HG03159 (cell line): ENCODE results near the gene MMP14.

Experiments
- ATAC-seq: cut with Tn5 transposase; IDR thresholded peaks from one replicate; pipeline ENCODE4 v1.9.1; 2021; ENCODE audit warnings: mild to moderate bottlenecking, moderate library complexity; ENCODE audit not compliant: unreplicated experiment

MMP14 gene

DNA sequence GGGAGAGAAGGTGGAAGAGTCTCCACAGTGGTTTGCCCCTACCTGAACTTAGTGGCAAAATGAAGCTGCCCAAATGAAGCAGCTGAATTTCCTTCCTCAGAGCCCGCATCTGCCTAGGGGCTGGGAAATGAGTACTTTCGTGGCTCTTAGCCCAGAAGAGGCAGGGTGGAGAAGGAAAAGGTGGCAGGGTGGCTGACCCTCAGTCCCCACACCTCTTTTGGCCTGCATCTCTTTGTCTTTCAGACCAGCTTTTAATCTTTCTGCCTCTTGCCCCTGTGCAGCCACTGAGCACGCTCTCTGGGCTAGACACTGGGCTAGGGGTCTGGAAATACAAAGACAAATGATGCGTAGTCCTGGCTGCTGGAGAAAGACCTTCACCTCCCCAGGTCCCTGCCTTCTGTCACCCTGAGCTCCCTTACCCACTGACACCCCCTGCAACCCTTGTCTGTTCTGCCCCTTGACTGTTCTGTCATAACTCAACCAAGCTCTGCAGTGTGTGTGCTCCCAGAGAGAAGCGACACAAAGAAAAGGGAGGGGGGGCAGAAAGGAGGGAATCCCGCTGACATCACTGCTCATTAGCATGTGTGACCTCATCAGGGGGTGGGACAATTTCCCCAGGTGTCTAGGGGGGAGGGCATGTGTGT, 46.3 kb downstream of the MMP14 start:
- no peak for ATAC-seq

DNA sequence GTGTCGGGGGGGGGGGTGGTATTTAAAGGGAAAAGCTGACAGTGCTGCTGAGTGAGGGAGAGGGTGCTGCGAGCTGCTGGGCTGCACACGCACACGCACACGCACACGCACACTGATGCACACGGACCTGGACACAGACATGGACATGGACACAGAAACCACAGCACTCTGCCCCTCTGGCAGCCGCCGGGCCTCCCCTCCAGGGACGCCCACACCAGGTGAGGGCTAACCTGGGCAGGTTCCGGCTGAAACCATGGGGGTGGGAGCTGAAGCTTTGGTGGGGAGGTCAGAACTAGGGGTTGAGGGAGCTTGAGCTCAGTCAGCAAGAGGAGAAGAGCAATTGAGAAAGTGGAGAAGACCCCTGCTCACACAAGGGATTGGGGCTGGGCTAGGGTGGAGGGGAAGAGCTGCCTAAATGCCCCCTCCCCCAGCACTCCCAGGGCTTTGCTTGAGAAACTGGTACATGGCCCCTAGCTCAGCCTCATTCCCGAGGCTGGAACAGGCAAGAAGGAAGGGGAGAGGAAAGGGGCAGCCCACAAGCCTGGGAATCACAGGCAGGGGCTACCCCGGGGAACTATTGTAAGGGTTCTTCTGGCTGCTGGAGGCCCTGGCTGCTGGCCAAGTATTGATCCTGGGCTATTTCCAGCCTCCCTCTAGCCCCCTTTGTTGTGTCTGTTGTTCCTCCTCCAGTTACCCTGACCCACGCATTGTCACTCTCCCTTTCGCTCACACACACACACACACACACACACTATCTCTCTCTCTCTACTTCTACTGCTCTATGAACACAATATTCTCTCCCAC, 47.0 kb downstream of the MMP14 start, which contains the start of gene REM2:
REM2 (plus strand) TSS at position 50 of the 804 bp plus-strand sequence; CDS start at position 116, 66 bp downstream.
- no peak for ATAC-seq

DNA sequence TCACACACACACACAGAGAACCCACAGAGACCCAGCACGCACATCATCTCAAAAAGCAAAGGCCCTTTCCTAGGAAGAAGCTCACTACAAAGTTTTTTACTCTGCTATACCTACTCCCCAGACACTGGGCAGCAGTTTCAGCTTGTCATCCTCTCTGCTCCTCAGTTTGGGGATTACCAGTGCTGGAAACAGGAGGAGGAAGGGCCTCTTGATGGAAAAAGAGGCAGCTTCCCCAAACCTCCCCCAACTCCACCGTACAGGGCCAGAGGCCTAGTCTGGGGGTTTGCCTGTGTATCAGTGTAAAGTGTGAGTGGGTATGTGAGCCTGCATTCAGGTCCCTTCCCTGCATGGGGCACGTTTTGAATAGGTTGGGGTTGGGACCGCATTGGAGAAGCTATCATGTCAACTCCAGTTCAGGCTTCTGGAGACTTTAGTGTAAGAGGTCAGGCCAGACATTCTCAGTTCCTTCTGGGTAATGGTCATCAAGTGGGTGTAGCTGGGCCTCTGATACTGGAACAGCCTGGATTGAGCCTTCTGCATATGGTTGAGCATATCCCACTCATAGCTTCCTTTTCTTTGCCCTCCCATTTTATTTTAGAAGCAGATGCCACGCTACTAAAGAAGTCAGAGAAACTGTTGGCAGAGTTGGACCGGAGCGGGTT, 47.8 kb downstream of the MMP14 start:
- no peak for ATAC-seq

DNA sequence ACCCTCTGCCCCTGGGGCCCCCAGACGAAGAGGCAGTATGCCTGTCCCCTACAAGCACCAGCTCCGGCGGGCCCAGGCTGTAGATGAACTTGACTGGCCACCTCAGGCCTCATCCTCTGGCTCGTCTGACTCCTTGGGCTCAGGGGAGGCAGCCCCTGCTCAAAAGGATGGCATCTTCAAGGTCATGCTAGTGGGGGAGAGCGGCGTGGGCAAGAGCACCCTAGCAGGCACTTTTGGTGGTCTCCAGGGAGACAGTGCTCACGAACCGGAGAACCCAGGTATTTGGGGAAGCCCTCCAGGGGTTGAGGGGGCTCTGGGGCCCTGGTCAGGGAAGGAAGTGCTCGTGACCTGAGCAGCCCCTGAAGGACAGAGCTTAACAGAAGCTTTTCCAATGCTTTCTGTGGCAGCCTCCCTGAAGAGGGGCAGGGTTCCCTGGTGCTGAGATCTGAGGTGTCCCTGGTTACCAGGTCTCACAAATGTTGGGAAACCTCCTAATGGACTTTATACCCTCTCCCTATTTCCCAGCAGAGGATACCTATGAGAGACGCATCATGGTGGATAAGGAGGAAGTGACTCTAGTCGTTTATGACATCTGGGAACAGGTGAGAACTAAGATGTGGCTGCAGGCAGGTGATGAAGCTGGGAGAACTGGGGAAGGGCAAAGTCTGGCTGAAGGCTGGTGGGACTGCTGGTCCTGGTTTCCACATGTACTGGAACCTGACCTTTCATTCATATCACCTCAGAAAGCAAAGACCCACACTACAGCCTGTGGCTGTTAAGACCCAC, 48.5 kb downstream of the MMP14 start:
- no peak for ATAC-seq

DNA sequence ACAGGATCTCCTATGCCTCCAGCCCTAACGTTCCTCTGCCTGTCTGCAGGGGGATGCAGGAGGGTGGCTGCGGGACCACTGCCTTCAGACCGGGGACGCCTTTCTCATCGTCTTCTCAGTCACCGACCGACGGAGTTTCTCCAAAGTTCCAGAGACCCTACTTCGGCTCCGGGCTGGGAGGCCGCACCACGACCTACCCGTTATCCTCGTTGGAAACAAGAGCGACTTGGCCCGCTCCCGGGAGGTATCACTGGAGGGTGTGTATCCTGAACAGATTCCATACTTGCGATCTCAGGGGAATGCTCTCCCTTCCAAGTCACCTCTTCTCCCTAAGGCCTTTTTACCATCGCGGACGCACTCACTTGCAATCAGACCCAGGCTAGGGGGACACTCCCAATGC, 49.6 kb downstream of the MMP14 start:
- ATAC-seq = no peak

DNA sequence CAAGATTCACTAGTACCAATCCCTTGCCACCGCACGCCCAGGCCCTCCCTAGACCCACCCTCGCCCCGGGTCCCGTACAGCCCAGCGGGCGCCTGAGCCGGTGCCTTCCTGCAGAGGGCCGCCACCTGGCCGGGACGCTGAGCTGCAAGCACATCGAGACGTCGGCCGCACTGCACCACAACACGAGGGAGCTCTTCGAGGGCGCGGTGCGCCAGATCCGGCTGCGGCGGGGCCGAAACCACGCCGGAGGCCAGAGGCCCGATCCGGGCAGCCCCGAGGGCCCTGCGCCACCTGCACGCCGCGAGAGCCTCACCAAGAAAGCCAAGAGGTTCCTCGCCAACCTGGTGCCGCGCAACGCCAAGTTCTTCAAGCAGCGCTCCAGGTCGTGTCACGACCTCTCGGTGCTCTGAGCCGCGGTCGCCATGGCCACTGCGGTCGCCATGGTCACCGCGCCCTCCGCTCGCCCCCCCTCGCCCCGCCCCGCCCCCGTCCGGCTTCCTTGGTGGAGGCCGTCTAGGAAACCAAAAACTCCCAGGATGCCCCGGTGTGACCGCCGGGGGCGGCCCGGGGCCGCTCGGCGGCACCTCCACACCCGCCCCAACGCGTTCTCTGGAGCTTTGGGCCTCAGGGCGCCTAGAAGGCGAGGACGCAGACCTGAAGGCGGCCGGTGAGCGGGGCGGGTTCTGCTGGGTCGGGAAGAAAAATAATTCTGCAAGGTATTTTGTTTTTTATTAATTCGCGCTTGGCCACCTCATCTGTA, 50.3 kb downstream of the MMP14 start:
- ATAC-seq = peak; percentile 46

DNA sequence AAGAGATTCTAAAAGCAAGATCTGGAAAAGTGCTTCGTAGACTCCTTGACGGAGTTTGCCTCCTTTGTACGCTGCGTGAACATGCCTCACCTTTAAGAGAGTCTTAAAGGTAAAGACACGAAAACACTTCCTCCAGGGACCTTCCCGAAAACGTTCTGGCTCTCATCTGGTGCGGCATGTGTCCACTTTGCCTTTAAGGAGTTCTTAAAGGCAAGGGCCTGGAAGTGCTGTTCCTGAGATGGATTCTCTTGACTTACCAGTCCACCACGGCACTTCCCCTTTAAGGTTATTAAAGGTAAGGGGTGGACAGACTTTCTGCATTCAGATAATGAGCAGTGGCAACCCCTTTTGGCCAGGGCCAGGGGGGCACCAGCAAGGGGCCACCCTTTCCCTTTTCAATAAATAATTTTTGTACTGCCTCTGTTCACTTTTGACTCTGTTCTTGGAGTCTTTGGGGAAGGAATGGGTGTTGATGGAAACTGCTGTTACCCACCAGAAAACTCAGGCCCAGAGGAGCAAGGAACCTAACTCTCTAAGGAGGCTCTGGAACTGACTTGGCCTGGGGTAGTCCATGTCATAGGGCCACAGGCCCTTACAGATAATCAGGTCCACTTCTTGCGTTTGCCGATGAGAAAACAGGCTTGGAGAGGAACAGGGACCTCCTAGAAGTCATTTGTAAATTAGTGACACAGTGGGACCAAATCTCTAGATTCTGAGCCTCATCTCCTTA, 51.0 kb downstream of the MMP14 start:
- ATAC-seq = peak; percentile 28

DNA sequence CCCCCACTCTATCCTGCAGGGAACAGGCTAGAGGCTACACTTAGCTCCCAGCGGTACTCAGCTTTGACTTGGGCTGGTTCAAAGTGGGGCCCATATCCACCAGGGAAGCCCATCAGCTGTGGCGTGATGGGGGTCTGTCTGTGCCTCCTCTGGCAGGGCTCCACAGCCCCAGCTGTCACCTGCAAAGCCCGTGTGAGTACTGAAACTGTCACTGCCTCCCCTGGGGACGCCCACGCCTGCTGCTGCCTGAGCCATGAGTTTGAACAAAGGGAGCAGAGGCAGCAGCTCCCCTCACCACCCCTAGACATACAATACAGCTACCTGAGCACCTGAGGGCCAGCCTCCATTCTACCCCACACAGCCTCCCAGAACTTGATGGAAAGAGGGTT, 51.6 kb downstream of the MMP14 start:
- peak; percentile 40 for ATAC-seq

DNA sequence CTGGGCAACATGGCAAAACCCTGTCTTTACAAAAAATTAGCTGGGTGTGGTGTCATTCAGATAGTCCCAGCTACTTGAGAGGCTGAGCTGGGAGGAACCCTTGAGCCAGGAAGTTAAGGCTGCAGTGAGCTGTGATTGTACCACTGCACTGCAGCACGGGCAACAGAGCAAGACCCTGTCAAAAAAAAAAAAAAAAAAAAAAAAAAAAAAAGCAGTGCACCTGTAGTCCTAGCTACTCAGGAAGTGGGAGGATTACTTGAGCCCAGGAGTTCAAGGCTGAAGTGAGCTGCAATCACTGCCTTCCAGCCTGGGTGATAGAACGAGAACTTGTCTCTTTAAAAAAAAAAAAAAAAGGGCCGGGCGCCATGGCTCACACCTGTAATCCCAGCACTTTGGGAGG, 52.3 kb downstream of the MMP14 start:
- ATAC-seq = no peak

DNA sequence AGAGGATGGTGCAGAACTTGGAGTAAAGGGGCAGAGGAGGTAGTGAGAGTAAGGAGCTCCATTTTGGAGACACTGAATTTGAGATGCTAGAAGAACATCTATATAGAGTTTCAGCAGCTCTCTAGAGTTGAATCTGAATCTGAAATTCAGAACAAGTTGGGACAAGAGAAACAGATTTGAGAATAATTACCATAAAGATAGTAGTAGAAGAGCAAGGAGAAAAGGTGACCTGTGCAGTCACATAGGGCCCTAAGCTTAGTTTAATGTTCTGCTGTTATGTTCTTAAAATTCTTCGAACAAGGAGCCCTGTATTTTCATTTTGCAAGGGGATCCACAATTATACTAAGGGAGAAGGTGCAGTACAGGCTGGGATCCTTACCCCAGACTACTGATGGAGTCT, 54.0 kb downstream of the MMP14 start:
- no peak for ATAC-seq

DNA sequence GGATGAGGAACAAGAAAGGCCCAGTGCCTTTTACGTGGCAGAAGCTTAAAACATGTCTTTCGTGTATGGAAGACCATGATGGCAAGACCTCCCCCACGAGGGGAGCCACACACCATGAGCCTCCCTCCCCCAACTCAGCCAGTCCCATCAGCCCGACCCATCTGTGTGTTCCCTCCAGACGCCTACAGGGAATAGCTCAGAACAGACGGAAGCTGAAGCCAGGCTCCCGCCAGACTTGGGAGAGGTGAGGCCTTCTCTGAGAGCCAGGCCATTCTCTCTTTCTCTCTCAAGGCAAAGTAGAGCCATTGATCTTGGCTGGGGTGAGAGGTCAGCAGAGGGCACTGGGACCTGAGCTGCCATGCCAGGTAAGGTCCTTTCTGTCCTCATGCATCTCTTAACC, 56.1 kb downstream of the MMP14 start:
- no peak for ATAC-seq

DNA sequence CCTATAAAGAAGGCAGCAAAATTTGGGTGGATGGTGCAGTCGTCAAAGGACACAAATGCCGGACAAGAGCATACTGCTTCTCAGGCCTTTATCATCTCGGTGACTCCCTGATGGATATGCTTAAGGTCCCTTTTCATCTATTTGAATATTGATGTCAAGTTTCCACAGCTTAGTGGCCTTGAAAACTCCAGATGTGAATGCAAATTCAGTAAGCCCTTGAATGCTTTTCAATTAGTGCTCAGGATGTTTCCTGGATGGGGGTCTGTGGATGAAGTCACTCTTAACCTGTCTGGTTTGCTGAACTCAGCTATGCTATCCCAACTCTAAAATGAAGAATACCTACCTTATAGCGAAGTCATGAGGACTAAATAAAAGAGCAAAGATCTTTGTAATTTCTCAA, 57.3 kb downstream of the MMP14 start:
- ATAC-seq = no peak

DNA sequence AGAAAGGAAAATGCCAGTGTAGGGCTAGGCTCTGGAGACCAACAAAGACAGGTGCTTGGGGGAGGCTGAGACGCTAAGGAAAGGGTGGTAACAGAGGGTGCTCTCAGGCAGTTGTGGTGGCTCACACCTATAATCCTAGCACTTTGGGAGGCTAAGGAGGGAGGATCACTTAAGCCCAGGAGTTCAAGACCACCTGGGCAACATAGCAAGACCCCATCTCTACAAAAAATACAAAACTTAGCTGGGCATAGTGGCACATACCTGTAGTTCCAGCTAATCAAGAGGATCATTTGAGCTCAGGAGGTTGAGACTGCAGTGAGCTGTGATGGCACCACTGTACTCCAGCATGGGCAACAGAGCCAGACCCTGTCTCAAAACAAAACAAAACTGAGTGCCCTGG, 59.0 kb downstream of the MMP14 start:
- no peak for ATAC-seq

DNA sequence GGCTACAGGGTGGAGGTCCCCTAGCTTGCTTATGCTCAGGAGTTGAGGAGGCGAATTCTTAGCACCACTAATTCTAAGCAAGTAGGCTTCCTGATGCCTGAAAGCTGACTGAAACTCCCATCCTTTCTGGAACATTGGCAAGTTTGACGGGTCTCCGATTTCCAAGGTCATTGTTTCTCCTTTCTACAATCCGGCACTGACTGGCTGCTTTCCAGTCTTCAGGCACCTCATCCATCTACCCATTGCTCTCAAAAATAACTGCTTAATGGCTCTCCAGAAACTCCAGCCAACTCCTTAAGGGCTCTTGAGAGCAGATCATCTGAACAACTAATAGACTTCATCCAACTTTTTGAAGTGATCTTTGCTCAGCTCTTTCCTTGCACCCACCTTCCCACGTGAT, 60.0 kb downstream of the MMP14 start:
- no peak for ATAC-seq

DNA sequence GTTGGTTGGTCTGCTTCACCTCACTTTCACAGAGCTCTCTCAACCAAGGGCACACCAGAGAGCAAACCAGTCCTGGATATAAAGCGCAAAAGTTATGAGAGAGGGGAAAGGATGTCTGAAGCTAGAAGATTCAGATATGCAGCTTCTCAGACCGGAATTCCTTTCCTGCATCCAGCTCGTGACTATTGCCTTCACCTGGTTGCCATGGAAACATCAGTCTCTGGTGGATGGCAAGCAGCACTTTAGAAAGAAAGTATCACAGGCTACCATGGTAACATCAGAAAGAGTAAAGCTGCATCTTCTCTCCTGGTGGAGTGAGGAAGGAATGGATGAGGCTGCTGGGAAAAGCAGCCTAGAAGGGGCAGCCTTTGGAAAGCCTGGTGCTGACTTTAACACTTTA, 60.4 kb downstream of the MMP14 start:
- no peak for ATAC-seq

DNA sequence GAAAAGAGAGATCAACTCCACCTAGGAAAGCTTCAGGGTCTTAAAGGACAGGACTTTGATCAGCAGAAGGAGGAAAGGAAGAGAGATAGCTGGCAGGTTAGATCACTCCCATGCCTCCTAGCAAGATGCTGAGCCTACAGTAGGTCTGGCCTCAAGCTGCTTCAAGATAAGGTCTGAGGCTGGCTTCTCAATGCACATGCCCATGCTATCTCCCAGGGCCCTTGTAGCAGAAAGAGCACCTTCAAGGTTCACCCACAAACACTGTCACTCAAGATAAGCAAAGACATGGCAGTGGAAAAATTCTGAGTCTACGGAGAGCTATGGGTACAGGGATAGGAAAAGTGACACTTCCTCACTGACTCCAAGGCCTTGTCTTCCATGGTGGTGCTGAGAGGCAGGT, 61.0 kb downstream of the MMP14 start:
- ATAC-seq = no peak
